GM18517 (cell line): Measurements from ENCODE around the gene ATG13.

Experiments
- ATAC-seq: cut with Tn5 transposase; IDR thresholded peaks from one replicate; pipeline ENCODE4 v1.9.1; 2021; ENCODE audit warnings: mild to moderate bottlenecking, moderate library complexity; ENCODE audit not compliant: unreplicated experiment

The ATG13 gene

GRCh38 chr11:46674463-46675287 is 57.3 kb downstream of the ATG13 start:
- no peak for ATAC-seq

- ATAC-seq: no peak
Measured at GRCh38 chr11:46675288-46675851, 58.0 kb downstream of the ATG13 start.

DNA sequence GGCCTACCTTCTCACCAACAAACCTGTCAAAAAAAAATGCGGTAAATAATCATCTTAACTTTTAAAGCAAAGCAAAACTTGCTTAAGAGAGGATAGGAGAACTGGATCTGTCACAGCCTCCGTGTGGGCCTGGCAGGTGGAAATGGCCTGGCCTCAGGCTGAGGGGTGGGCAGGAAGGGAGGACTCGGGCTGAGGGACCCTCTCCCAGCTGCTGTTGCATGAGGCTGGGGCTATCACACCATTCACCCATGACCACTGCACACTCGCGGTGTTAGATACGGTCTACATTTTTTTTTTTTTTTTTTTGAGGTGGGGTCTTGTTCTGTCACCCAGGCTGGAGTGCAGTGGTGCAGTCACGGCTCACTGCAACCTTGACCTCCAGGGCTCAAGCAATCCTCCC is 58.6 kb downstream of the ATG13 start:
- ATAC-seq: no peak

- no peak for ATAC-seq
Measured at GRCh38 chr11:46676436-46677158, 59.2 kb downstream of the ATG13 start.

DNA sequence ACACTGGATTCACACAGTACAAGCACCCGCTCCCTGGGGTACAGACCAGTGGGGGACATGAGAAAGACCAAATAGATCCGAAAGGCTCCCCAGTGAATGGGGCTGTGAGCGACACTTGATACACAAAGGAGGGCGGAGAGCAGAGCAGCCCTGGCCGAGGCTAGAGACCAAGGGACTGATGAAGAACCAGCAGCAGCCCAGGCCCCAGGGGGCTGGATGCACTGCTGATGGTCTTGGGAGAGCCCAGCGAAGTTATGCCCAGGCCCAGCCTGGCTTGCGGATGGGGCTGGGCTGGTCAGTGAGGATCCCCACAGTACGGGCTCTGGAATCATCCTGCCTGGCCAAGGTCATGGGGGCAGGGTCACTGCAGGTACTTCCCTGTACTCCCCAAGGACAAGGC is 59.8 kb downstream of the ATG13 start:
- ATAC-seq: no peak

GRCh38 chr11:46677991-46678740 is 60.8 kb downstream of the ATG13 start:
- ATAC-seq: no peak

GRCh38 chr11:46678741-46679130 is 61.4 kb downstream of the ATG13 start:
- ATAC-seq: no peak

- no peak for ATAC-seq
Measured at GRCh38 chr11:46679241-46680163, 62.1 kb downstream of the ATG13 start.

DNA sequence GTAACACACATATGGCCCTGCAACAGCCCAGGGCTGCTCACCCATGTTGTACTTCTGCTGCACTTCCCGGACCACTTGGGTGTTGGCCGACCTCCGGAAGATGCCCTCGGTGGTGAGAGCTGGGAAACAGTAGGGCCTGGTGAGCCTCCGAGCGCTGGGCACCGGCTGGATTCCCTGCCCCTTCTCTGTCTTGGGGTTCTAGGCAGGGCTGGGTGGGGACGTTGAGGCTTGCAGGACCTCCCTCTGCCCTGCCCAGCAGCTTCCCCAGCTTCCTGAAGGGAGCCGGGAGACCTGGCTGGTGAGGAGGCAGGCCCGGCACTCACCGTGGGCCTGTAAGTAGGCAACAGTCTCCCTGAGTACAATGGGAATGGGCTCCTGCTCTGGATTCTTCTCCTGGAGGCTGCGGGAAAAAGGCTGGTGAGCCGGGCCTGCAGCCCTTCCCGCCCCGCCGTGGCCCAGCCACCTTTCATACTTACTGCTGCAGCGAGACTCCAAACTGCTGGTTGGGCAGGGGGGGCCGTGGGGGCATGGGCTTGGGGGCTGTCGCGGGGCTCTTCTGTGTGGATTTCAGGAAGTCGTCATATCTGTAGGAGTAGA is 62.9 kb downstream of the ATG13 start:
- no peak for ATAC-seq

DNA sequence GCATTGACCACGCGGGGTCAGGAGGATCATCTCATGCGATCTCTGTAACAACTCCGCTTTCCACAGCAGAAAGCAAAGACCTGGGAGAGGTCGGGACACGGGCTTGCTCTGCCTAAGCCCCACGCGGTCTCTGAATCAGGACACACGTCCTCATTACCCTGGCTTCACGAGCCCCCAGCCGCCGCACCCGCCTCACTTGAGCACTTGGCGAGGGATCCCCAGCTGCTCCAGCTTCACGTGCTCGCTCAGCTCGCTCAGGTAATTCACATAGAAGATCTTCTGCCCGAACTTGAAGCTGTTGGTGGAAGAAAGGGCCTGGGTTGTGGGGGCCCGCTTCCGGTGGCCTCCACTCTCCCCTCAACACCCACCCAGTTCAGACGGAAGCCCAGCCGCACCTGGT is 63.5 kb downstream of the ATG13 start:
- ATAC-seq: no peak

GRCh38 chr11:46681814-46682213 is 64.5 kb downstream of the ATG13 start:
- ATAC-seq: no peak

GRCh38 chr11:46682773-46683752 is 65.7 kb downstream of the ATG13 start:
- ATAC-seq: no peak

GRCh38 chr11:46684367-46684766 is 67.0 kb downstream of the ATG13 start:
- ATAC-seq: no peak

GRCh38 chr11:46686886-46687795 is 69.8 kb downstream of the ATG13 start:
- ATAC-seq: no peak

GRCh38 chr11:46690702-46691101 is 73.3 kb downstream of the ATG13 start:
- no peak for ATAC-seq

DNA sequence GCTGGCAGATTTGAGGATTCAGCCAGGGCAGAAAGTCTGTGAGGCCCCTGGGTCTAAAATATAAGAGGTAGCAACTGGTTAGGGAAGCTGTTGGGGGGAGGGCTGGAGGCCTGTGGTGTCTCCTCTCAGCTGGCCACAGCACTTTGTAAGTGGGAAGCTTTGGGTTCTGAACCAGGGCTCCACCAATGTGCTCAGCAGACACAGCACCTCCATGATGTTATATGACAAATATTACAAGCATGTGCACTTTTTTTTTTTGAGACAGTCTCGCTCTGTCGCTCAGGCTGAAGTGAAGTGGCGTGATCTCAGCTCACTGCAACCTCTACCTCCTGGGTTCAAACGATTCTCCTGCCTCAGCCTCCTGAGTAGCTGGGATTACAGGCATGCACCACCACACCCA is 75.1 kb downstream of the ATG13 start:
- ATAC-seq: no peak

DNA sequence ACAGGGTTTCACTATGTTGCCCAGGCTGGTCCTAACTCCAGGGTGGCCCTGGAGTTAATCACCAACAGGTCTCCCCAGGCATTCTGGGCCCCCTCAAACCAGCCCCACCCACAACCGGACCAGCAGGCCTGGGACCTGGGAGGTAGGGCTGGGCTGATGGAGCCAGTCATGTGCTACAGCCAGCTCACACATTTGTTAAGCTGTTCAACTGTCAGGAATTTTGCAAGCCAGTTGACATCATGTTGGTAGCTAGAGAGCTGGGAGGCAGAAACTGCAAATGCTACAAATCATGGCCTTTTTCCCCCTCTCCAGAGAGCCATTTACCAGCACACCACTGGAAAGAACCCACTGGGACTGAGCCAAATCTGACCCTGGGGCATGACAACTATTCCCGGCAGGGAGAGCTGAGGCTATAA is 76.3 kb downstream of the ATG13 start:
- no peak for ATAC-seq

DNA sequence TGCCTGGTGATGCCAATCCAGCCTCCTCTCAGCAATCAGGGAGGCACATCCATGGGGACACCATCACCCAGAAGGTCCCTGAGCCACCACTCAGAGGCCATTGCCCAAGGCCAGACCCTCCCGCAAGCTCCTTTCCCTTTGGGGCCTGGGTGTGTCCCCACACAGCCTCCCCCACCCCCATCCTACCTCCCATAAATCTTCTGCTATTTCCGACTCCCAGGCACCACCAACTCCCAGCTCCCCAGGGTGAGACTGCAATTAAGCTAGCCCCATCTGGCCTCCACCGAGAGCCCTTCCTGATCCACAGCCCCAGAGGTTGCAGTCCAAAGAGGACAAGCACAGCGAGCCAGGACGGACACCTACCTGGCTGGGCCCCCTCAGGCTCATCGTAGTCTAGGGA is 76.7 kb downstream of the ATG13 start:
- no peak for ATAC-seq
